Smooth muscle cell (in vitro differentiated cells): Measurements from ENCODE around the gene CHRNE. TPM values are rescaled to one million over a fixed set of nuclear protein-coding genes. Genes with fewer than 3 reads are reported as not detected.

ENCODE experiments used
- DNase-seq: peaks from one replicate; lab custom pipeline; 2025; ENCODE audit not compliant: unreplicated experiment; lab: John Stamatoyannopoulos, UW
- H2AFZ ChIP-seq: fragments of 200-600 bp; sonication (generic); 2 replicates; pipeline ENCODE4 v1.6.0; 2016; ENCODE audit warnings: antibody characterized with exemption, low read depth, mild to moderate bottlenecking
- H3F3A ChIP-seq: fragments of 200-600 bp; sonication (generic); 2 replicates; pipeline ENCODE4 v1.6.0; 2017; ENCODE audit warnings: antibody characterized with exemption, low read depth
- H3K27ac ChIP-seq: fragments of 200-600 bp; sonication (generic); 2 replicates; pipeline ENCODE4 v1.5.1; 2016; ENCODE audit warnings: low read depth, mild to moderate bottlenecking
- H3K27me3 ChIP-seq: fragments of 200-600 bp; sonication (generic); 2 replicates; pipeline ENCODE4 v1.6.1; 2016; ENCODE audit warnings: low read depth, mild to moderate bottlenecking
- H3K36me3 ChIP-seq: fragments of 200-600 bp; sonication (generic); 2 replicates; pipeline ENCODE4 v1.5.1; 2016; ENCODE audit warnings: low read depth
- H3K4me1 ChIP-seq: fragments of 200-600 bp; sonication (generic); 2 replicates; pipeline ENCODE4 v1.5.1; 2016; ENCODE audit warnings: low read depth
- H3K4me2 ChIP-seq: fragments of 200-600 bp; sonication (generic); 2 replicates; pipeline ENCODE4 v1.6.0; 2016; ENCODE audit warnings: mild to moderate bottlenecking
- H3K4me3 ChIP-seq: fragments of 200-600 bp; sonication (generic); 2 replicates; pipeline ENCODE4 v1.5.1; 2016; ENCODE audit warnings: mild to moderate bottlenecking
- H3K79me2 ChIP-seq: fragments of 200-600 bp; sonication (generic); 2 replicates; pipeline ENCODE4 v1.6.0; 2016; ENCODE audit warnings: low read depth, mild to moderate bottlenecking
- H3K9ac ChIP-seq: fragments of 200-600 bp; sonication (generic); 2 replicates; pipeline ENCODE4 v1.6.0; 2016; ENCODE audit warnings: low read depth
- H3K9me3 ChIP-seq: fragments of 200-600 bp; sonication (generic); replicated peaks from 2 replicates; pipeline ENCODE4 v1.5.1; 2016; ENCODE audit warnings: low read depth
- H4K20me1 ChIP-seq: fragments of 200-600 bp; sonication (generic); 2 replicates; pipeline ENCODE4 v1.6.0; 2016; ENCODE audit warnings: low read depth
- WGBS: methylation state at CpG from one replicate; pipeline ENCODE4 v1.1.7; 2016; ENCODE audit warnings: low lambda C conversion rate; 5-methylcytosine and 5-hydroxymethylcytosine counted together
- polyA plus RNA-seq: library from polyadenylated mRNA; unstranded; fragments of >200 nt; fragmentation: Nextera tagmentation; extraction: Ambion mirVana; gene quantifications from 2 replicates; pipeline ENCODE4 v1.2.1, GENCODE V29; 2016
- total RNA-seq: library from RNA; depleted of rRNA; stranded (reverse); fragments of >200 nt; gene quantifications from 2 replicates; pipeline ENCODE4 v1.2.3, GENCODE V29; 2014
- TF ChIP-seq, protein P1 (sequence below): fragments of 200-600 bp; sonication (generic); IDR thresholded peaks from 2 replicates; pipeline ENCODE4 v1.5.1; 2017; ENCODE audit warnings: borderline replicate concordance, mild to moderate bottlenecking, antibody characterized with exemption; ENCODE audit not compliant: insufficient read depth, poor library complexity, severe bottlenecking

CHRNE gene
- total and polyA plus RNA-seq, 2 experiments from 2014 or later, result 1.7 to 2.7 TPM

DNA sequence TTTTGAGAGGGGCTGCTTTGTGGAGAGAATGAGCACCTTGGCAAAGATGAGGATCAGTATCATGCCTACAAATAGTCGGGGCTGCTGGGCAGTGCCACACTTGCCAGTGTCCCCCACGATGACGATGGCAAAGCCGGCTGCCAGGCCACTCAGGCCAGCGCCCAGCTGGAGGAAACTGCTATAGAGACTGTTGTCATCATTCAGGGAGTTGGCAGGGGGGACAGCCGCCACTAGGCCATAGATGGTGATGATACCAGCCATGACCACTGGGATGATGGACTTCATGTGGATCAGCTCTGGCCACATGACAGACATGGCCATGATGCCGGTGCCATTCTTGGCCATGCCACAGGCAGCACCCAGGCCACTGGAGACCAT, 46.0 kb downstream of the CHRNE start:
- Histone ChIP-seq H3K36me3 (no peaks in the 10 kb centered on the region), H2AFZ (no peak overlapping the region), H3K27ac (no peak overlapping the region), H3K4me2 (no peak overlapping the region), H3K27me3 (no peaks in the 10 kb centered on the region), H3K4me3 (no peak overlapping the region), H3K9ac (no peak overlapping the region), H3K79me2 (peaks cover 23% of the 10 kb centered on the region), H3K9me3 (no peaks in the 10 kb centered on the region), H4K20me1 (peaks cover 53% of the 10 kb centered on the region), H3K4me1 (peaks cover 25% of the 10 kb centered on the region), H3F3A (no peaks in the 10 kb centered on the region)
- TF ChIP-seq, protein P1, sequence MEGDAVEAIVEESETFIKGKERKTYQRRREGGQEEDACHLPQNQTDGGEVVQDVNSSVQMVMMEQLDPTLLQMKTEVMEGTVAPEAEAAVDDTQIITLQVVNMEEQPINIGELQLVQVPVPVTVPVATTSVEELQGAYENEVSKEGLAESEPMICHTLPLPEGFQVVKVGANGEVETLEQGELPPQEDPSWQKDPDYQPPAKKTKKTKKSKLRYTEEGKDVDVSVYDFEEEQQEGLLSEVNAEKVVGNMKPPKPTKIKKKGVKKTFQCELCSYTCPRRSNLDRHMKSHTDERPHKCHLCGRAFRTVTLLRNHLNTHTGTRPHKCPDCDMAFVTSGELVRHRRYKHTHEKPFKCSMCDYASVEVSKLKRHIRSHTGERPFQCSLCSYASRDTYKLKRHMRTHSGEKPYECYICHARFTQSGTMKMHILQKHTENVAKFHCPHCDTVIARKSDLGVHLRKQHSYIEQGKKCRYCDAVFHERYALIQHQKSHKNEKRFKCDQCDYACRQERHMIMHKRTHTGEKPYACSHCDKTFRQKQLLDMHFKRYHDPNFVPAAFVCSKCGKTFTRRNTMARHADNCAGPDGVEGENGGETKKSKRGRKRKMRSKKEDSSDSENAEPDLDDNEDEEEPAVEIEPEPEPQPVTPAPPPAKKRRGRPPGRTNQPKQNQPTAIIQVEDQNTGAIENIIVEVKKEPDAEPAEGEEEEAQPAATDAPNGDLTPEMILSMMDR, result no peak
- no peak for DNase-seq
- 98% methylated on average over 7 of the region's 7 CpGs for WGBS

DNA sequence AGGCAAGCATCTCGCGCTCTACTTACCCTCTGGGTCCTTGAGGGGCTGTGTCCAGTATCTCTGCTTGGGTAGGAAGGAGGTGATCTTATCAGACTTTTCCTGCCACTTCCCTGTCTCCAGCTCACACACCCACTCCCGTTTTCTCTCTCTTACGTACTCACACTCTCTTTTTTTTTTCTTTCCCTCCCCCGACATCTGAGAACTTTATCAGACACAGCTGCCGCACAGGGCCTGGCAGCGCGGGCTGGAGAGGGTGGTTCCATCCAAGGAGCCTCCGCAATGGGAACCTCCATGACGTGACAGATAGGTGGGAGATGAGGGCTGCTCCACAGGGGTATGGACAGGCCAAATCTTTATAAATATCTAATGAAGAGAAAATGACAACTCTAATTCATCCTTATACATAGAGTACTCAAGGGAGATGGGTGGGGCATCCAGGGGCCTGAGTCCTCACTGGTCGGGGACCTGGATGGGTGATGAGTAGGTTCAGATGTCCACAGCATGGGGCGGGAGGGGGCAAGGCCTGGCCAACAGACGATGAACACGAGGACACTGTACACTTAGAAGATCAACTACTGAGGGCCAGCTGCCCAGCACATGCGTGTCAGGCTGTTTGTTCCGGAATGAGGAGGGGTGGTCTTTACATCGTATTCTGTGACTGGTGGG, 46.5 kb downstream of the CHRNE start:
- Histone ChIP-seq H3K4me3 (no peak overlapping the region), H3K27ac (peak overlapping the region; percentile 31), H3K9me3 (no peaks in the 10 kb centered on the region), H4K20me1 (peaks cover 53% of the 10 kb centered on the region), H3K9ac (no peak overlapping the region), H3K36me3 (no peaks in the 10 kb centered on the region), H3K79me2 (peaks cover 18% of the 10 kb centered on the region), H3K27me3 (no peaks in the 10 kb centered on the region), H3K4me1 (peaks cover 25% of the 10 kb centered on the region), H3K4me2 (no peak overlapping the region), H3F3A (no peaks in the 10 kb centered on the region), H2AFZ (no peak overlapping the region)
- 73% methylated on average over 17 of the region's 17 CpGs for WGBS
- TF ChIP-seq, protein P1, result no peak
- no peak for DNase-seq

DNA sequence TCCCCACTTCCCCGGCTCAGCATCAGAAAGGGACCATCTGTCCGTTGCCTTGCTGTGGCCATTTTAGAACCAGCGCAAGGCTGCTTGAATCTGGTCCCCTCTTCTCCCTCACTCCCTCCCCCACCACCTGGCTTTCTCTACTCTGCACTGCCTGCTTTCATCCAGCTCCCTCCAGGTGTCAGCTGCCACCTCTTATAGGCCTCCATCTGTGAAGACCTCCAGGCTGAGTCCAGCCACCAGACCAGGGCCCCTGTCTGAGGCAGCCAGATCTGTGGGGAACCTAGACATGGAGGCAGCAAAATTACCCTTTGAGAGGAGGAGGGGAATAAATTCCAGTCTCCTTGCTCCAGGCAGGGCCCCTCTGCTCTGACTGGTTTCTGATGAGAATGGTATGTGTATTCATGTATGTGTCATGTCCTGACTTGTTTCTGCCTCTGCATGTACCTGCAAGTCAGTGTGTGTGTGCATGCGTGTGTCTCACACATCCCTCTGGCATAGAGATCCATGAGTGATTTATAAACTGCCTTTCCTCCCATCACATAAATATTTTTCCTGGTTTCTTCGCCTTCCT, 48.7 kb downstream of the CHRNE start:
- DNase-seq, result no peak
- H3K4me1 ChIP-seq, result peaks cover 24% of the 10 kb centered on the region
- peaks cover 18% of the 10 kb centered on the region for H3K79me2 ChIP-seq
- peak overlapping the region; percentile 86 for H3K27ac ChIP-seq
- peak overlapping the region; percentile 60 for H3K9ac ChIP-seq
- H3K27me3 ChIP-seq, result no peaks in the 10 kb centered on the region
- TF ChIP-seq, protein P1, result no peak
- H2AFZ ChIP-seq, result no peak overlapping the region
- H3K36me3 ChIP-seq, result no peaks in the 10 kb centered on the region
- peaks cover 2% of the 10 kb centered on the region for H3F3A ChIP-seq
- H3K4me3 ChIP-seq, result no peak overlapping the region
- H3K9me3 ChIP-seq, result no peaks in the 10 kb centered on the region
- WGBS, result 89% methylated on average over 5 of the region's 5 CpGs
- H4K20me1 ChIP-seq, result peaks cover 67% of the 10 kb centered on the region
- H3K4me2 ChIP-seq, result no peak overlapping the region
